Glomerular visceral epithelial cell (primary cell): ENCODE results near the gene TSPAN11.

Experiments used
- DNase-seq: peaks from one replicate; pipeline ENCODE4 v3.0.0-alpha.2; 2016; ENCODE audit errors: extremely low spot score

The TSPAN11 gene

GRCh38 chr12:30959778-30960177, 33.2 kb downstream of the TSPAN11 start:
- no peak for DNase-seq

GRCh38 chr12:30961030-30961429, 34.5 kb downstream of the TSPAN11 start:
- DNase-seq: no peak

GRCh38 chr12:30962047-30962446, 35.5 kb downstream of the TSPAN11 start:
- DNase-seq: no peak

- DNase-seq: no peak
Observed at GRCh38 chr12:30963709-30964564, 37.4 kb downstream of the TSPAN11 start.

- DNase-seq: no peak
Observed at GRCh38 chr12:30964896-30965612, 38.5 kb downstream of the TSPAN11 start.

GRCh38 chr12:30965613-30965985, 39.1 kb downstream of the TSPAN11 start:
- DNase-seq: peak; percentile 9

GRCh38 chr12:30967026-30967425, 40.5 kb downstream of the TSPAN11 start:
- DNase-seq: no peak

GRCh38 chr12:30968211-30968610, 41.7 kb downstream of the TSPAN11 start:
- no peak for DNase-seq

- no peak for DNase-seq
Observed at GRCh38 chr12:30969006-30969405, 42.5 kb downstream of the TSPAN11 start.

GRCh38 chr12:30969606-30970395, 43.3 kb downstream of the TSPAN11 start:
- DNase-seq: no peak

GRCh38 chr12:30970559-30971197, 44.1 kb downstream of the TSPAN11 start:
- DNase-seq: no peak

GRCh38 chr12:30972035-30972434, 45.5 kb downstream of the TSPAN11 start:
- DNase-seq: no peak

GRCh38 chr12:30973175-30973574, 46.6 kb downstream of the TSPAN11 start:
- DNase-seq: no peak

- DNase-seq: no peak
Observed at GRCh38 chr12:30973830-30974229, 47.3 kb downstream of the TSPAN11 start.

GRCh38 chr12:30974746-30975500, 48.4 kb downstream of the TSPAN11 start:
- no peak for DNase-seq

- no peak for DNase-seq
Observed at GRCh38 chr12:30975581-30975980, 49.0 kb downstream of the TSPAN11 start.

GRCh38 chr12:30976206-30976605, 49.7 kb downstream of the TSPAN11 start:
- no peak for DNase-seq

GRCh38 chr12:30977124-30977523, 50.6 kb downstream of the TSPAN11 start:
- DNase-seq: no peak

- DNase-seq: no peak
Observed at GRCh38 chr12:30977537-30978349, 51.2 kb downstream of the TSPAN11 start.

- DNase-seq: no peak
Observed at GRCh38 chr12:30978639-30979038, 52.1 kb downstream of the TSPAN11 start.
